LHCN-M2 (cell line): Measurements from ENCODE around the gene KBTBD4. TPM values are rescaled to one million over a fixed set of nuclear protein-coding genes. Genes with fewer than 3 reads are reported as not detected.
"Not testable (repeated sequence)": the region's sequence is repeated elsewhere in the genome, so short reads cannot be mapped to it uniquely, and the experiment has no call there.

Experiments used
- DNase-seq: peaks from one replicate; pipeline ENCODE4 v3.0.0-alpha.2; 2012; ENCODE audit warnings: low read depth
- total RNA-seq: library from RNA; depleted of rRNA; stranded (reverse); fragments of >200 nt; gene quantifications from 2 replicates; pipeline ENCODE4 v1.2.3, GENCODE V29; 2014; rRNA removed

Gene KBTBD4
- total RNA-seq, 1 experiment from 2014 or later, result 30.4 TPM

GRCh38 chr11:47526032-47526431, 52.7 kb downstream of the KBTBD4 start:
- DNase-seq, result not testable (repeated sequence)

GRCh38 chr11:47524291-47524874, 54.4 kb downstream of the KBTBD4 start:
- no peak for DNase-seq

- DNase-seq, result peak; percentile 85
Measured at GRCh38 chr11:47523490-47524225, 55.1 kb downstream of the KBTBD4 start.

Other genes starting within 250 kb of the KBTBD4 start
- gene MYBPC3, start 226.3 kb downstream of the KBTBD4 start, total RNA-seq, result not detected in 2 replicates
- not detected in 2 replicates for gene SPI1, start 200.4 kb downstream of the KBTBD4 start, total RNA-seq
- 157 and 159 TPM in 2 replicates for gene SLC39A13, start 170.4 kb downstream of the KBTBD4 start, total RNA-seq
- 268 and 274 TPM in 2 replicates for gene PSMC3, start 152.5 kb downstream of the KBTBD4 start, total RNA-seq
- gene RAPSN, start 129.8 kb downstream of the KBTBD4 start, total RNA-seq, result 159 and 164 TPM in 2 replicates
- gene CELF1, start 25.8 kb downstream of the KBTBD4 start, total RNA-seq, result 39.8 and 47.5 TPM in 2 replicates
- gene PTPMT1, start 13.4 kb downstream of the KBTBD4 start, total RNA-seq, result 88.1 and 94.3 TPM in 2 replicates
- 83.5 and 104 TPM in 2 replicates for gene NDUFS3, start 104 bp upstream of the KBTBD4 start, total RNA-seq
- gene FAM180B, start 7.7 kb upstream of the KBTBD4 start, total RNA-seq, result not detected in 2 replicates
- 0.19 TPM in 1 of 2 replicates, not detected in the other for gene C1QTNF4, start 15.4 kb upstream of the KBTBD4 start, total RNA-seq
- gene MTCH2, start 63.6 kb upstream of the KBTBD4 start, total RNA-seq, result 142 and 143 TPM in 2 replicates
- gene AGBL2, start 136.4 kb upstream of the KBTBD4 start, total RNA-seq, result 0.38 and 0.92 TPM in 2 replicates
- 32.4 and 37.9 TPM in 2 replicates for gene FNBP4, start 188.4 kb upstream of the KBTBD4 start, total RNA-seq